ENCODE data around the gene TMEM88.

GRCh38 chr17:7893187-7893880 is 38.5 kb downstream of the TMEM88 start:
- no peak for TF ChIP-seq POLR2A (IDR thresholded peaks at IDR 0.05)
- no peak for TF ChIP-seq CTCF (IDR thresholded peaks at IDR 0.05)
- no peak for TF ChIP-seq EP300 (IDR thresholded peaks at IDR 0.05)

All from tibial nerve (tissue), 4 donors.